Upper lobe of right lung (tissue), 1 donor: Measurements from ENCODE around the gene SYNE1. TPM values are rescaled to one million over a fixed set of nuclear protein-coding genes. Genes with fewer than 3 reads are reported as not detected.

Experiments used
- ATAC-seq: fragments of 200-7000 bp; cut with Tn5 transposase; one replicate; pipeline ENCODE4 v1.9.1; 2020; ENCODE audit warnings: mild to moderate bottlenecking, moderate library complexity
- DNase-seq: peaks from one replicate; pipeline ENCODE4 v3.0.0-alpha.2; 2020
- H3K27ac ChIP-seq: fragments of 200-600 bp; one replicate; pipeline ENCODE4 v1.8.0; 2022
- H3K27me3 ChIP-seq: fragments of 200-600 bp; one replicate; pipeline ENCODE4 v1.8.0; 2022; ENCODE audit warnings: mild to moderate bottlenecking
- H3K36me3 ChIP-seq: fragments of 200-600 bp; one replicate; pipeline ENCODE4 v1.8.0; 2022
- H3K4me1 ChIP-seq: fragments of 200-600 bp; one replicate; pipeline ENCODE4 v1.8.0; 2022
- H3K4me3 ChIP-seq: fragments of 200-600 bp; one replicate; pipeline ENCODE4 v1.8.0; 2022; ENCODE audit warnings: mild to moderate bottlenecking
- H3K9me3 ChIP-seq: fragments of 200-600 bp; one replicate; pipeline ENCODE4 v1.8.0; 2022
- CTCF ChIP-seq: fragments of 200-600 bp; IDR thresholded peaks from one replicate; pipeline ENCODE4 v1.8.0; 2022; ENCODE audit warnings: antibody characterized with exemption
- intact Hi-C: fragments of 100-400 bp; cut with DNase I; formaldehyde crosslinking; loops from one replicate; pipeline ENCODE4 v1.11.0; 2022
- total RNA-seq: library from RNA; stranded (reverse); fragmentation: NEBNext Ultra II Directional; extraction: Animal tissue kit (Norgen Biotek cat#: 25700); gene quantifications from one replicate; pipeline ENCODE4 v1.2.1, GENCODE V29; 2021
- donor health status: DM: no; HTN: yes; CAD: no; lungs with severe emphysema.

SYNE1 gene
- total RNA-seq, 1 donor from 2014 or later, result 168 TPM

DNA sequence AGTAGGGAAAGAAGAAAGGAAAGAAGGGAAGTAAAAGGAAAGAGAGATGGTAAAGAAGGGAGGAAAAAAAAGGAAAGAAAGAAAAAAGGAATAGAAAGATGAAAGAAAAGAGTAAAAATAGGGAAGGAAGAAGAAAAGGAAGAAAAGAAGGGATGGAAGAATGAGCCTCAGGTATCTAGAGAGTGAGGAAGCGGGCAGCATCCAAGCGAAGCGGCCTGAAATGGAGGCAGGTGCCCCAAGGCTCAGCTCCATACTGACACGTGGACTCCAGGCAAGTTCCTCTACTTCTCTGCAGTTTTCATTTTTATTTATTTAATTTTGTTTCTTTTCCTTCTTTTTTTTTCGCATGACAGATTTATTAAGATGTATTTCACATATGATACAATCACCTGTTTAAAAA, 456.6 kb downstream of the SYNE1 start:
- DNase-seq (no peak), ATAC-seq (no peak)
- peaks cover 44% of the 10 kb centered on the region for H3K36me3 ChIP-seq
- intact Hi-C loops, result no loop called here
- no peaks in the 10 kb centered on the region for H3K27me3 ChIP-seq
- no peak overlapping the region for H3K27ac ChIP-seq
- H3K9me3 ChIP-seq, result no peaks in the 10 kb centered on the region
- no peak overlapping the region for H3K4me3 ChIP-seq
- TF ChIP-seq CTCF, result no peak
- H3K4me1 ChIP-seq, result no peaks in the 10 kb centered on the region

GRCh38 chr6:152176268-152176667, 460.9 kb downstream of the SYNE1 start:
- DNase-seq, result no peak
- no peak overlapping the region for H3K4me3 ChIP-seq
- no peaks in the 10 kb centered on the region for H3K4me1 ChIP-seq
- TF ChIP-seq CTCF, result no peak
- H3K27ac ChIP-seq, result no peak overlapping the region
- intact Hi-C loops, result no loop called here
- peaks cover 70% of the 10 kb centered on the region for H3K36me3 ChIP-seq
- ATAC-seq, result no peak
- H3K9me3 ChIP-seq, result no peaks in the 10 kb centered on the region
- H3K27me3 ChIP-seq, result no peaks in the 10 kb centered on the region

DNA sequence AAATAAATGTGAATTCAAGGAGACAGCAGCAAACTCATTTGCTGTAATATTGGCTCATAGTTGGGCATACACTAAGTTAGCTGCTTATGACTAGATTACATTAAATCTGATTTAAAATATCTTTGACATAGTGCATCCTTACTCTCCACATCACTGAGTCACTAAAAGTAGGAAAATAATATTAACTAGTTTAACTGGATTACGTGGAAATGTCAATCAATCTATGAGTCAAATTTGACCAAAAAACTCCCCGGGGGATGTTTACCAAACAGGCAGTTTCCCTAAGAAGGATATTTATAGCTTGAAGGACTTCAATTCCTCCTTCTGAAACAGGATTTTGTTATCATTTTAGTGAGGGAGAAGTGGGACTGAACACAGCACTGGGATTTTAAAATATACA, 463.2 kb downstream of the SYNE1 start:
- Histone ChIP-seq H3K27ac (no peak overlapping the region), H3K27me3 (no peaks in the 10 kb centered on the region), H3K4me1 (no peaks in the 10 kb centered on the region), H3K9me3 (no peaks in the 10 kb centered on the region), H3K4me3 (no peak overlapping the region), H3K36me3 (peaks cover 53% of the 10 kb centered on the region)
- DNase-seq (no peak), ATAC-seq (no peak)
- intact Hi-C loops, result no loop called here
- TF ChIP-seq CTCF, result no peak

DNA sequence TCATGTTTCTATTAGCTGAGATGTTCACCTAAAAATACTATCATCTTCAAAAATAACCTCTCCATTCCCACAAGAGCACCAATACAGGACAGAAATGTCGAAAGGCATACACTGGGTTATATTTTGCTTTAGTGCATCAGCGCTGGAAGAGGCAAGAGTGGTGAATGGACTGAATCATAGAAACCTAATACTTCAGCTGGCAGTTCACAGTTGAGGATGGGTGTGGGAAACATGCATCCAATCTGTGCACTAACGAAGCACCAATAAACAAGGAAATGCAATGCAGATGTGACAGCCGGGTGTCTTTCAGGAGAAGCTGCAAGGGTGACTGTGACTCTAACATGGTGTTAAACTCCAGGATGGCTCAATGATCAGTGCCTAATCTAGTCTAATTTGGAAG, 463.8 kb downstream of the SYNE1 start:
- DNase-seq (no peak), ATAC-seq (no peak)
- TF ChIP-seq CTCF, result no peak
- Histone ChIP-seq H3K4me3 (no peak overlapping the region), H3K27ac (no peak overlapping the region), H3K4me1 (no peaks in the 10 kb centered on the region), H3K36me3 (peaks cover 47% of the 10 kb centered on the region), H3K27me3 (no peaks in the 10 kb centered on the region), H3K9me3 (no peaks in the 10 kb centered on the region)
- intact Hi-C loops, result no loop called here

DNA sequence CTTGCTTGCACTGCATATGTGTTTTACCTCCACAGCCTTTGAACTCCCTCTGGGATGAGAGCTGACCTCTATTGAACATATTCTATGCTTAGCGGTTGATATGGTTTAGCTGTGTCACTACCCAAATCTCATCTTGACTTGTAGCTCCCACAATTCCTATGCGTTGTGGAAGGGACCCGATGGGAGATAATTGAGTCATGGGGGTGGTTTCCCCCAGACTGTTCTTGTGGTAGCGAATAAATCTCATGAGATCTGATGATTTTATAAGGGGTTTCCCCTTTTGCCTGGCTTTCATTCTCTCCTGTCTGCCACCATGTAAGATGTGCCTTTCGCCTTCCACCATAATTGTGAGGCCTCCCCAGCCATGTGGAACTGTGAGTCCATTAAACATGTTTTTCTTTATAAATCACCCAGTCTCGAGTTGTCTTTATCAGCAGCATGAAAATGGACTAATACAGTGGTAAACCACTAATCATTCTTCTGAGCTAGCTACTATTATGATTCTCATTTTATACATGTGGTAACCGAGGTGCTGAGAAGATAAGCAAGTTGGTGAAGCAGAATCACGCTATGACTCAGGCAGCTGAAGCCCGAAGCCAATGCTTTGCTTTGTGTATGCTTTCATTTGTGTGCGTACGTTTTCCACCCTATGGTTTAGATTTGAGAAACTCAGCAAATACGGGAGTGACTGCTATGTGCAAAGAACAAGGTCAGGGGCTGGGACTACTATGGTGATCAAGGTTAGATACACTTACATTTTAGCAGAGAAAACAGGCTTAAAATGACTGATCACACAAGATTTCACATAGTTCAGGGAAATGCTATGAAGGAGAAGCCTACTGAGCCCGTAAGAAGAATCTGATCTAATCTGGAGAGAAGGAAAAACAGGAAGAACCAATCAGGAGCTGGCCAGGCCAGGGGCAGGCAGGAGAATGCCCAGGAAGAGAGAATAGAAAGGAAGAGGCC, 466.2 kb downstream of the SYNE1 start:
- no peaks in the 10 kb centered on the region for H3K9me3 ChIP-seq
- H3K27ac ChIP-seq, result no peak overlapping the region
- no peak for TF ChIP-seq CTCF
- no peak overlapping the region for H3K4me3 ChIP-seq
- H3K4me1 ChIP-seq, result no peaks in the 10 kb centered on the region
- no peaks in the 10 kb centered on the region for H3K27me3 ChIP-seq
- DNase-seq, result no peak
- no peak for ATAC-seq
- peaks cover 56% of the 10 kb centered on the region for H3K36me3 ChIP-seq
- intact Hi-C loops, result no loop called here
